GM18526 (cell line): ENCODE data around the gene DLG2.

Source experiments
- POLR2A ChIP-seq: IDR thresholded peaks from 3 replicates; pipeline ENCODE4 v1.6.1; 2011; ENCODE audit not compliant: insufficient read length; ENCODE audit errors: extremely low read depth

DLG2 gene

DNA sequence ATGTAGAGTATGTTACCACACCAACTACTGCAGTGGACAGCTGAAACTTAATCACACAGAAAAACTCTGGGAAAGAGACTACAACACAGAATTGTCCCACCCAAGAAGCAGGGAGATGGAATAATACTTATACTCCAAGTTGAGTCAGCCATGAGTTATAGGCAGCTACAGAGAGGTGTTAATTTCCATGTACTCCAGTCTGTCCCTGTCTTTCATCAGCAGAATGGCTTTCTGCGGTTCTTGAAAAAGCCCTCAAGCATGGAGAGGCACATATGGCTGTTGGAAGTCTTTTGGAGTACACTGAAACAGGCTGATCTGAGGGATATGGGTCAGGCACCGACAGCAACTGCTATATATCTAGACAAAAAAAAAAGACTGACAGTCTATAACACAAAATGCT, 219.5 kb downstream of the DLG2 start:
- TF ChIP-seq POLR2A, result no peak

GRCh38 chr11:85406841-85407240, 220.3 kb downstream of the DLG2 start:
- no peak for TF ChIP-seq POLR2A

- TF ChIP-seq POLR2A, result no peak
Measured at GRCh38 chr11:85406316-85406715, 220.8 kb downstream of the DLG2 start.

DNA sequence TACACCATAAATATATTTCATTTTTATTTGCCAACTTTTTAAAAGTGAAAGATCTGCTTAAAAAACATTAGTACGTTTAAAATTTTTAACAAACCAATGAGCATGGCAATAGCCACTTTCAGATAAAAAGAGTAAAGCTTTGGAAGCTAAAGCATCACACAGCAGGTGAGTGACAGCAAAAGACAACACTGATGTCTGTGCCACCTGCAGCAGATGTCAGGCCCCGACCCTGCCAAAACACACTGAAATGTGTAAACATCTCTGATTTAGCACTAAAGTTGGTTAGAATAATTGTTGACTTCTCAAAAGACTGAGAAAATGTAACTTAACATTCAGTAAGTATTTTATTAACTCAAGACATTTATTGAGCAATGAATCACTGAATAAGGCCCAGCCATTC, 232.9 kb downstream of the DLG2 start:
- TF ChIP-seq POLR2A, result no peak

DNA sequence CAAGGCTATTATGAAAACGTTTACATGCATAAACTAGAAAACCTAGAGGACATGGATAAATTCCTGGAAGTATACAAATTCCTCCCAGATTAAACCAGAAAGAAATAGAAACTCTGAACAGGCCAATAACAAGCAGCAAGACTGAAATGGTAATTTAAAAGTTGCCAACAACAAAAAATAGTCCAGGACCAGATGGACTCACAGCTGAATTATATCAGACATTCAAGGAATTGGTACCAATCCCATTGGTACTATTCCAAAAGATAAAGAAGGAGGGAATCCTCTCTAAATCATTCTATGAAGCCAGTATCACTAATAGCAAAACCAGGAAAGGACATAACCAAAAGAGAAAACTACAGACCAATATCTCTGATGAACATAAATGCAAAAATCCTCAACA, 236.0 kb downstream of the DLG2 start:
- no peak for TF ChIP-seq POLR2A

DNA sequence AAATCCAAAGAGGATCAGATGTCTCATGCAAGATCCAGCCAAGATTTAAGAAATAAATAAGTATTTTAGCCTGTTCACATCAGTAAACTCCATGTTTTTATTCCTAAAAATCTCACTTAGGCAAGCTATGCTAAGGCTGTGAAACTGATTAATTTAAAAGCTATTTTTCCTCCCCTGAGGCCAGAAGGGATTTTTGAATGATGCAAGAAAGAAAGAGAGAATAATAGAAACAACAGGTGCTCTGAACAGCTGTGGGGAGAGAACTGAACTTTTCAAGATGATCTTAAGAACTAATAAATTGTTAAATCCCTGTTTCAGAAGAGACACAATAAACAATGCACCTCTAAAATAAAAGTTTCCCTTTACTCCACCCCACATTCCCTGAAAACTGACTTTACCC, 241.6 kb downstream of the DLG2 start:
- TF ChIP-seq POLR2A, result no peak

DNA sequence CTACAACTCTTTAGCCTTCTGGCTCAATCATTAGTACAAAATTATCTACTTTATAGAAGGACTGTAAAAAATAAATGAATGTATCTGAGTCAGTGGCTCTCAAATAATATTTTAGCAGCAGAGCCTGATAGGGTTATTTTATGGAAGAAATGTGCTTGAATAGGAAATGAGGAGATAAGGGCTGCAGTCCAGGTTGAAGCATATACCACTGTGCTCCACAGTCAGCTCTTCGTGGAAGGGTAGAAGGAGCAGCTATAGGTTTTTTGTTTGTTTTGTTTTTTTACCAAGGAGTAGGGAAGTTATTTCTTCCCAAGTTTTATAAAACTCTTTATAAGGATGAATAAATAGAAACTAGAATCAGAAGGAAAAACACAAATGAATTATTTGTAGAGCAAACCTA, 242.0 kb downstream of the DLG2 start:
- TF ChIP-seq POLR2A, result no peak

GRCh38 chr11:85379066-85379465, 248.1 kb downstream of the DLG2 start:
- TF ChIP-seq POLR2A, result no peak

GRCh38 chr11:85377901-85378300, 249.2 kb downstream of the DLG2 start:
- no peak for TF ChIP-seq POLR2A

DNA sequence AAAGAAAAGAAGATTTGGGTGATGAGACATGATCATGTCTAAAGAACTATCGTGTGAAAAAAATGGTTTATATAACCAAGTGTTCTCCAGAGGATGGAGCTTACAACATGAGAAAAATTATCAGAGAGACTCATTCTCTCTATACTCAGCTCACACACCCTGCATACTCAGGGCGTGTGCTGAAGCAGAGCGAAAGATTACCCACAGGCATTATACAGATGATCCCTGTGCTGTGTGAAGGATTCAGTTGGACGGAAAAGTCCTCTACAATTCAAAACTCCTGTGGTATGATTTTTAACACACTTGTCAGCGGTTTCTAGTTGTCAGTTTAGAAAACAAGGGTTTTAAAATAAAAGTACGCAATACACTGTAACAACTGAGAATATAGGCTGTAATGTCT, 267.3 kb downstream of the DLG2 start:
- no peak for TF ChIP-seq POLR2A

DNA sequence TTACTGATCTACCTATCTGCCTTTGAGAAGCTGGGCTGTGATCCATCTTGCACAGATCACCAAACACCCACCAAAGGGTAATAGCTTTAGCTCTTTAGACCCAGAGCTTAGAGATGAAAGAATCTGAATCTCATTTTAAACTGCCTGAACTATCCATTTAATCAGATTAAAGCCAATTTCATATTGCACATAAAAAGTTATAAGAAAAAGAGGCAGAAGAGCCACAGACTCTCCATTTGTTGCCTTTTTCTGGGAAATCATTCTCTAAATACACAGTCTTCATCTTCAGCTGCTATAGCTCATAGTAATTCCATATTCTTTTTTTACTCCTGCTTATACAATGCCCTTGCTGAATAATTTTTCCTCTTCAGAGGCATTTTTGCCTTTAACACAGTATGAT, 271.2 kb downstream of the DLG2 start:
- TF ChIP-seq POLR2A, result no peak

GRCh38 chr11:85348945-85349344, 278.2 kb downstream of the DLG2 start:
- no peak for TF ChIP-seq POLR2A

GRCh38 chr11:85347291-85347690, 279.9 kb downstream of the DLG2 start:
- no peak for TF ChIP-seq POLR2A

DNA sequence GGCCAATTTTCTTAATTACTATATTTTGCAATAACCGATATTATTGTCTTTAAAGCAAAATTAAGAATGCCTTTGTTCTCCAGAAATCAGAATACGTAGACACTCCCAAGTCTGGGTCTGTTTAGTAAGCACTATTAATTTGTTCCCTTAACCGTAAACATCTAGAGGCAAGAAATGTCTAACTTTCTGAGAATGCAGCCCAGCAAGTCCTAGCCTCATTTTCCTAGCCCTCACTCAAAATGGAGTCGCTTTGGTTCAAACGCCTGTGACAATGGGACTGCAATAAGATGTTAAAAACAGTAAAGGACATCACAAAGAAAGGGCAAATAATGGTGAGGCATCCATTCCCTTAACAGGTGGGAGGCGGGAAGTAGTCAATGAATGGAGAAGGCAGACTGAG, 280.7 kb downstream of the DLG2 start:
- no peak for TF ChIP-seq POLR2A

DNA sequence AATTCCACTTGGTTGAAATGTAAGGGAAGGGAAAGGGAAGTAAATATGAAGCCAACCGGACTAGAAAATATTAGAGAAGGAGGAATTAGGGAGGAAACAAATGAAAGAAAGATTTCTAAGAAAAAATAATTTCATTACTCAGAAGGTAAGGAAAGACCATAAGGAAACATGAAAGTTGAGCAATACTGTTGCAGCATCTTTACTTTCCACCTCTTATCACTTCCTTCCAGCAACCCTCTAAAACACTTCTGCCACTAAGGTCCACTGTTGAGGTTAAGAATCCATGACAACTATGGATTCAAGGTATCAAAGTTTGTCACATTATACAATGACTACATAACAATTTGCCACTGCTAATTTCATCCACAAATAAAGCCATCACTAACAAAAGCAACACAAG, 308.6 kb downstream of the DLG2 start:
- no peak for TF ChIP-seq POLR2A

GRCh38 chr11:85316967-85317366, 310.2 kb downstream of the DLG2 start:
- no peak for TF ChIP-seq POLR2A

DNA sequence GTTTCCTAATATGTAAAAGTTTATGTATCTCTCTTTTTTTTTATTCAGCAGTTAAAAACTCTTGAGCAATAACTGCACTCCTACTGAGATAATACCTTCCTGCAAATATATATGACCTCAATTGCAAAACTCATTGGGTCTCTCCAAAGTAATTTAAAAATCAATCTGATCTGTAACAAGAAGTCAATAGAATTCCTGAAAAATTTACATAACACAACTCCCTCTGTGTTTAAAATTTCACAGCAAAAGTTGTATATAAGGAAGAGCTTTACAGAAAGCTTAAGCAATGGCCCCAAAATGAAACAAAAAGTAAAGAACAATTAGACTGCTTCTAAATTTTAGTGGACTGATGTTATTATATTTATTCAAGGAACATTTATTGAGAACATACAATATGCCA, 313.4 kb downstream of the DLG2 start:
- no peak for TF ChIP-seq POLR2A

GRCh38 chr11:85310479-85310878, 316.7 kb downstream of the DLG2 start:
- no peak for TF ChIP-seq POLR2A
